MM.1S (cell line): ENCODE measurements around the gene TMEM208.

Experiments used
- EZH2 ChIP-seq: fragments of 300-600 bp; sonication (generic); optimal IDR thresholded peaks from 2 replicates; pipeline ENCODE3; 2017; ENCODE audit warnings: low read depth, mild to moderate bottlenecking, antibody characterized with exemption, low read length, mixed read lengths
- EZH2phosphoT487 ChIP-seq: fragments of 300-600 bp; sonication (generic); IDR thresholded peaks from 2 replicates; pipeline ENCODE4 v1.6.1; 2018; ENCODE audit warnings: antibody characterized with exemption, low read length
- TF ChIP-seq, protein P1 (sequence below): fragments of 300-600 bp; sonication (generic); IDR thresholded peaks from 2 replicates; pipeline ENCODE4 v1.5.1; 2016; ENCODE audit warnings: antibody characterized with exemption, low read length, mixed read lengths

DNA sequence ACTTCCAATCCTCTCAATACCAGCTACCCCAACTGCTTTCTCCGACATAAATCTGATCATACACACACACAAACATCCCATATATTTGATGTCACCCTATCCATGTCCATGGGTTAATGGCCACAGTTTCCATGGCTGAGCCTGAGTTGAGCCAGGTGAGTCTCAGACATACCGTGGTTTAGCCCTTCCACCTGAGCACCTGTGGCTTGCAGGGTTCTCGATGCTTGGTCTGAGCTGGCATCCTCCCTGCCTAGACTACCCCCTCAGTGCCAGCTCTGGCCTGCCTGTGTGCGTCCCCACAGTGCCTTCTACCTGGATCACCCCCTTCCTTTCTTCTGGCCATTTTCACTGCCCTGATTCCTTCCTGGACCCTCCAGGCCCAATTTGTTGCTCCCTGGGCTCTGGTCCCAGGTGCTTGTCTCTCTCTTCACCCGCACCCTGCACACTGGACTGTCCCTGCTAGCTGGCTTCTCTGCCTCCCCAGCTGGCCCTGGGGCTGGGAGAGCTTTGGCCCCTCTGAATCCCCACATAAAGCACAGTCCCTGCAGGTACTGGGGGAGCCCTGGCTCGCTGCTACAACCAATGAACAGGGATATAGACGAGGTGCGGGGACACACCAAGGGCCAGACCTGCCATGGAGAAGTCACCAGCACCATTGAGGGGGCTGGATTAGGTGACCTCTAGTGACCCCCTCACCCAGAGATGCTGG lies 20.6 kb upstream of the TMEM208 start:
- TF ChIP-seq, protein P1, sequence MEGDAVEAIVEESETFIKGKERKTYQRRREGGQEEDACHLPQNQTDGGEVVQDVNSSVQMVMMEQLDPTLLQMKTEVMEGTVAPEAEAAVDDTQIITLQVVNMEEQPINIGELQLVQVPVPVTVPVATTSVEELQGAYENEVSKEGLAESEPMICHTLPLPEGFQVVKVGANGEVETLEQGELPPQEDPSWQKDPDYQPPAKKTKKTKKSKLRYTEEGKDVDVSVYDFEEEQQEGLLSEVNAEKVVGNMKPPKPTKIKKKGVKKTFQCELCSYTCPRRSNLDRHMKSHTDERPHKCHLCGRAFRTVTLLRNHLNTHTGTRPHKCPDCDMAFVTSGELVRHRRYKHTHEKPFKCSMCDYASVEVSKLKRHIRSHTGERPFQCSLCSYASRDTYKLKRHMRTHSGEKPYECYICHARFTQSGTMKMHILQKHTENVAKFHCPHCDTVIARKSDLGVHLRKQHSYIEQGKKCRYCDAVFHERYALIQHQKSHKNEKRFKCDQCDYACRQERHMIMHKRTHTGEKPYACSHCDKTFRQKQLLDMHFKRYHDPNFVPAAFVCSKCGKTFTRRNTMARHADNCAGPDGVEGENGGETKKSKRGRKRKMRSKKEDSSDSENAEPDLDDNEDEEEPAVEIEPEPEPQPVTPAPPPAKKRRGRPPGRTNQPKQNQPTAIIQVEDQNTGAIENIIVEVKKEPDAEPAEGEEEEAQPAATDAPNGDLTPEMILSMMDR: no peak
- TF ChIP-seq EZH2phosphoT487 (no peak), EZH2 (no peak)
